Cardiac muscle cell (in vitro differentiated cells and primary cell): Measurements from ENCODE around the gene TOM1L1. TPM values are rescaled to one million over a fixed set of nuclear protein-coding genes. Genes with fewer than 3 reads are reported as not detected.

Experiments used
- DNase-seq, 2 donors: peaks; one replicate each; pipeline versions ENCODE4 v3.0.0 to v3.0.0-alpha.2; 2010 to 2017; ENCODE audit warnings: low read depth in 1 of 2, low spot score in 1 of 2
- H3K27ac ChIP-seq: fragments of 200-600 bp; sonication (generic); 2 replicates; pipeline ENCODE4 v1.5.1; 2016
- H3K27me3 ChIP-seq: fragments of 200-600 bp; sonication (generic); 2 replicates; pipeline ENCODE4 v1.6.0; 2016; ENCODE audit warnings: control low read depth
- H3K36me3 ChIP-seq: fragments of 200-600 bp; sonication (generic); 2 replicates; pipeline ENCODE4 v1.5.1; 2016; ENCODE audit warnings: control low read depth
- H3K4me1 ChIP-seq: fragments of 200-600 bp; sonication (generic); 2 replicates; pipeline ENCODE4 v1.8.1; 2017; ENCODE audit warnings: low read depth, mild to moderate bottlenecking, mixed run types
- H3K4me3 ChIP-seq: fragments of 200-600 bp; sonication (generic); 2 replicates; pipeline ENCODE4 v1.5.1; 2016; ENCODE audit warnings: mild to moderate bottlenecking
- H3K9me3 ChIP-seq: fragments of 200-600 bp; sonication (generic); 2 replicates; pipeline ENCODE4 v1.5.1; 2017; ENCODE audit warnings: low read depth, mild to moderate bottlenecking, control low read depth
- CTCF ChIP-seq: IDR thresholded peaks from 2 replicates; pipeline ENCODE4 v1.5.1; 2012; ENCODE audit warnings: low read depth, mild to moderate bottlenecking, low read length
- polyA plus RNA-seq: library from polyadenylated mRNA; unstranded; fragments of >200 nt; fragmentation: Nextera tagmentation; extraction: Ambion mirVana; gene quantifications from 2 replicates; pipeline ENCODE4 v1.2.1, GENCODE V29; 2016
- total RNA-seq: library from RNA; depleted of rRNA; stranded (reverse); fragments of >200 nt; gene quantifications from 2 replicates; pipeline ENCODE4 v1.2.3, GENCODE V29; 2016

Gene TOM1L1
- total and polyA plus RNA-seq, 2 experiments from 2014 or later, result 23.7 to 37.7 TPM

GRCh38 chr17:54903375-54903774 is 2.7 kb downstream of the TOM1L1 start:
- H3K9me3 ChIP-seq, result no peaks in the 10 kb centered on the region
- no peak overlapping the region for H3K27ac ChIP-seq
- H3K4me3 ChIP-seq, result no peak overlapping the region
- DNase-seq, result peak in 1 of 2 donors; percentile 18
- H3K36me3 ChIP-seq, result no peaks in the 10 kb centered on the region
- peaks cover 8% of the 10 kb centered on the region for H3K4me1 ChIP-seq
- TF ChIP-seq CTCF, result no peak
- no peaks in the 10 kb centered on the region for H3K27me3 ChIP-seq

- no peak overlapping the region for H3K4me3 ChIP-seq
- H3K27ac ChIP-seq, result no peak overlapping the region
- H3K4me1 ChIP-seq, result no peaks in the 10 kb centered on the region
- no peak for DNase-seq
- H3K27me3 ChIP-seq, result no peaks in the 10 kb centered on the region
- no peak for TF ChIP-seq CTCF
- H3K9me3 ChIP-seq, result no peaks in the 10 kb centered on the region
- H3K36me3 ChIP-seq, result no peaks in the 10 kb centered on the region
Observed at GRCh38 chr17:54906683-54907082, 6.0 kb downstream of the TOM1L1 start.

GRCh38 chr17:54907376-54907775 is 6.7 kb downstream of the TOM1L1 start:
- H3K27me3 ChIP-seq, result no peaks in the 10 kb centered on the region
- no peak overlapping the region for H3K27ac ChIP-seq
- no peaks in the 10 kb centered on the region for H3K4me1 ChIP-seq
- no peak for TF ChIP-seq CTCF
- H3K4me3 ChIP-seq, result no peak overlapping the region
- DNase-seq, result no peak
- H3K36me3 ChIP-seq, result peaks cover under 1% of the 10 kb centered on the region
- H3K9me3 ChIP-seq, result no peaks in the 10 kb centered on the region

GRCh38 chr17:54909766-54910165 is 9.1 kb downstream of the TOM1L1 start:
- DNase-seq, result no peak
- TF ChIP-seq CTCF, result no peak
- no peak overlapping the region for H3K27ac ChIP-seq

GRCh38 chr17:54916721-54917120 is 16.1 kb downstream of the TOM1L1 start:
- TF ChIP-seq CTCF, result no peak
- Histone ChIP-seq H3K4me3 (no peak overlapping the region), H3K4me1 (no peaks in the 10 kb centered on the region), H3K27ac (no peak overlapping the region), H3K9me3 (peaks cover 3% of the 10 kb centered on the region), H3K36me3 (peaks cover 39% of the 10 kb centered on the region), H3K27me3 (no peaks in the 10 kb centered on the region)
- no peak for DNase-seq

More at GRCh38 chr17:54909766-54910165, 9.1 kb downstream of the TOM1L1 start:
- Histone ChIP-seq H3K9me3 (no peaks in the 10 kb centered on the region), H3K4me1 (no peaks in the 10 kb centered on the region), H3K4me3 (no peak overlapping the region), H3K36me3 (peaks cover 17% of the 10 kb centered on the region), H3K27me3 (no peaks in the 10 kb centered on the region)

GRCh38 chr17:54919425-54919824 is 18.8 kb downstream of the TOM1L1 start:
- no peaks in the 10 kb centered on the region for H3K27me3 ChIP-seq
- TF ChIP-seq CTCF, result no peak
- H3K4me1 ChIP-seq, result no peaks in the 10 kb centered on the region
- H3K27ac ChIP-seq, result no peak overlapping the region
- peaks cover 3% of the 10 kb centered on the region for H3K9me3 ChIP-seq
- H3K36me3 ChIP-seq, result peaks cover 25% of the 10 kb centered on the region
- H3K4me3 ChIP-seq, result no peak overlapping the region
- DNase-seq, result no peak
